ENCODE measurements around the gene DENND1B. TPM values are rescaled to one million over a fixed set of nuclear protein-coding genes. Genes with fewer than 3 reads are reported as not detected.

DENND1B gene
- total RNA-seq, 2 experiments from 2014 or later: 10.8 to 12.7 TPM

- no peaks in the 10 kb centered on the region for H3K9me3 Mint-ChIP-seq
Observed at GRCh38 chr1:197673292-197673691, 102.0 kb downstream of the DENND1B start.

GRCh38 chr1:197672347-197672746, 102.9 kb downstream of the DENND1B start:
- H3K36me3 Mint-ChIP-seq (ENCODE audit: low read depth): no peaks in the 10 kb centered on the region

More at GRCh38 chr1:197673292-197673691, 102.0 kb downstream of the DENND1B start:
- intact Hi-C loops (cut with micrococcal nuclease): no loop called here
- CTCF ChIA-PET: no interaction called here
- ATAC-seq (no peak), DNase-seq (no peak)
- H3K36me3 Mint-ChIP-seq (ENCODE audit: low read depth): no peaks in the 10 kb centered on the region
- H3K27ac Mint-ChIP-seq: no peak overlapping the region
- no peaks in the 10 kb centered on the region for H3K27me3 Mint-ChIP-seq
- H3K4me1 Mint-ChIP-seq (ENCODE audit: low read depth): peaks cover 14% of the 10 kb centered on the region
- H3K4me3 Mint-ChIP-seq: no peak overlapping the region
- POLR2A ChIA-PET: no interaction called here
- TF ChIP-seq CTCF (IDR thresholded peaks at IDR 0.05): no peak

GRCh38 chr1:197671920-197672319, 103.4 kb downstream of the DENND1B start:
- no peaks in the 10 kb centered on the region for H3K27me3 Mint-ChIP-seq
- no peaks in the 10 kb centered on the region for H3K9me3 Mint-ChIP-seq
- ChIA-PET CTCF (no interaction called here), POLR2A (no interaction called here)
- H3K36me3 Mint-ChIP-seq (ENCODE audit: low read depth): no peaks in the 10 kb centered on the region
- no peak for TF ChIP-seq CTCF (IDR thresholded peaks at IDR 0.05)
- no peak for DNase-seq
- ATAC-seq: no peak
- no peak overlapping the region for H3K4me3 Mint-ChIP-seq
- intact Hi-C loops (cut with micrococcal nuclease): no loop called here
- no peak overlapping the region for H3K27ac Mint-ChIP-seq
- peaks cover 9% of the 10 kb centered on the region for H3K4me1 Mint-ChIP-seq (ENCODE audit: low read depth)

More at GRCh38 chr1:197672347-197672746, 102.9 kb downstream of the DENND1B start:
- H3K4me3 Mint-ChIP-seq: no peak overlapping the region
- intact Hi-C loops (cut with micrococcal nuclease): no loop called here
- DNase-seq (no peak), ATAC-seq (no peak)
- H3K27me3 Mint-ChIP-seq: no peaks in the 10 kb centered on the region
- ChIA-PET POLR2A (interaction anchor here (0.6 kb wide), 1 partner anchor 182 kb away, joined by 3 read pairs; no protein-coding TSS in a partner anchor), CTCF (no interaction called here)
- H3K27ac Mint-ChIP-seq: no peak overlapping the region
- H3K9me3 Mint-ChIP-seq: no peaks in the 10 kb centered on the region
- H3K4me1 Mint-ChIP-seq (ENCODE audit: low read depth): peaks cover 13% of the 10 kb centered on the region
- no peak for TF ChIP-seq CTCF (IDR thresholded peaks at IDR 0.05)

- no peak for ATAC-seq
- no peak overlapping the region for H3K4me3 Mint-ChIP-seq
- CTCF ChIA-PET: no interaction called here
- POLR2A ChIA-PET: interaction anchor here (0.7 kb wide), 1 partner anchor 834 kb away, joined by 3 read pairs; no protein-coding TSS in a partner anchor
- no peak for TF ChIP-seq CTCF (IDR thresholded peaks at IDR 0.05)
- H3K4me1 Mint-ChIP-seq (ENCODE audit: low read depth): peaks cover 9% of the 10 kb centered on the region
- no peak for DNase-seq
- H3K36me3 Mint-ChIP-seq (ENCODE audit: low read depth): no peaks in the 10 kb centered on the region
- intact Hi-C loops (cut with micrococcal nuclease): no loop called here
- H3K27me3 Mint-ChIP-seq: no peaks in the 10 kb centered on the region
- no peaks in the 10 kb centered on the region for H3K9me3 Mint-ChIP-seq
- H3K27ac Mint-ChIP-seq: no peak overlapping the region
Observed at GRCh38 chr1:197671140-197671539, 104.1 kb downstream of the DENND1B start.

- no peak overlapping the region for H3K4me3 Mint-ChIP-seq
- H3K9me3 Mint-ChIP-seq: no peaks in the 10 kb centered on the region
- POLR2A ChIA-PET: no interaction called here
- H3K27ac Mint-ChIP-seq: no peak overlapping the region
- no peak for TF ChIP-seq CTCF (IDR thresholded peaks at IDR 0.05)
- intact Hi-C loops (cut with micrococcal nuclease): no loop called here
- no peaks in the 10 kb centered on the region for H3K27me3 Mint-ChIP-seq
- ATAC-seq (no peak), DNase-seq (no peak)
- peaks cover 5% of the 10 kb centered on the region for H3K4me1 Mint-ChIP-seq (ENCODE audit: low read depth)
- no peaks in the 10 kb centered on the region for H3K36me3 Mint-ChIP-seq (ENCODE audit: low read depth)
- CTCF ChIA-PET: interaction anchor here (1.7 kb wide), 1 partner anchor 203 kb away, joined by 6 read pairs; no protein-coding TSS in a partner anchor
Observed at GRCh38 chr1:197666769-197667285, 108.5 kb downstream of the DENND1B start.
